ENCODE results near the gene KCNMA1.

GRCh38 chr10:76866841-76867586 lies 770.6 kb downstream of the KCNMA1 start:
- no peak for TF ChIP-seq CTCF (IDR thresholded peaks at IDR 0.05; ENCODE audit: poor library complexity, severe bottlenecking)
- TF ChIP-seq EP300 (conservative IDR thresholded peaks at IDR 0.05; ENCODE audit: poor library complexity, severe bottlenecking): no peak
- no peak for TF ChIP-seq EZH2 (IDR thresholded peaks at IDR 0.05; ENCODE audit: borderline replicate concordance, insufficient read depth, low read length, poor library complexity, severe bottlenecking)
- no peak for TF ChIP-seq POLR2AphosphoS5 (IDR thresholded peaks at IDR 0.05)
- no peak for TF ChIP-seq MXI1 (conservative IDR thresholded peaks at IDR 0.05; ENCODE audit: poor library complexity, severe bottlenecking)
- no peak for TF ChIP-seq RAD21 (conservative IDR thresholded peaks at IDR 0.05)
- no peak for TF ChIP-seq TAF1 (IDR thresholded peaks at IDR 0.05; ENCODE audit: low read depth)
- TF ChIP-seq SMC3 (conservative IDR thresholded peaks at IDR 0.05; ENCODE audit: poor library complexity): no peak

Measured in neural cell (in vitro differentiated cells).